HG03575 (cell line): ENCODE results near the gene ANKRD24.
"Not testable (repeated sequence)": the region's sequence is repeated elsewhere in the genome, so short reads cannot be mapped to it uniquely, and the experiment has no call there.

Experiments used
- ATAC-seq: cut with Tn5 transposase; IDR thresholded peaks from one replicate; pipeline ENCODE4 v1.9.1; 2021; ENCODE audit not compliant: unreplicated experiment, insufficient number of reproducible peaks, low FRiP score; ENCODE audit errors: extremely low read depth

Gene ANKRD24

DNA sequence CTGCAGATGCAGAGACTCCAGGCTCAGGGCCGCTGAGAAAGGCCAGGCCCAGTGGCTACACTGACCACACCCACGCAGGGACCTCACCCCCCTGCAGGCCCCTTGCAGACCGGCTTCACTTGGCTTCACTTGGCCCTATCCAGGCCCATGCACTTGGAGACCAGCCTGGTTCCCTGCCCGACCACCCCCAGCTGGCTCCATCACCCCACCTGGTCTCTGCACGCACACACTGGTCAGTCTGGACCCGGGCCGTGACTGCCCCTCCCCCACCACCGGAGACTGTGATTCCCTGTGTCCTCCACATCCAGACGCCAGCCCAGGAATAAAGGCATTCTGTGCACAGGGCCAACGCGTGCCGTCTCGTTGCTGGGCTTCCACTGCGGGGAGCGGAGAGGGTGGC lies 42.0 kb downstream of the ANKRD24 start:
- no peak for ATAC-seq

DNA sequence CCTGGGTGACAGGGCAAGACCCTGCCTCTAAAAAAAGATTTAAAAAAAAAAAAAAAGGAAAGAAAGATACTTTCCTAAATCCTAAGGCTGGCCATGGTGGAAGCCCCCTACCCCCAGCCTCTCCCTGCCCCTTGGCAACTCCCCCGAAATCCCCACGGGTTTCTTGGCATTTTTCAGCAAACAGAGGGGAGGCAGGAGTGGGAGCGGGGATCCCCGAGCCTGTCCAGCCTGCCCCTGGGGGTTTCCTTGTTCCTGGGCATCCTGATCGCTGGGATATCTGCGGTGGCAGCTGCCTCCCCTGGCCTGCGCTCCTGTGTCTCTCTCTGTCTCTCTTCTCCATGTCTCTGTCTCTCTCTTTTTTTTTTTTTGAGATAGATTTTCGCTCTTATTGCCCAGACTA lies 43.4 kb downstream of the ANKRD24 start:
- no peak for ATAC-seq

DNA sequence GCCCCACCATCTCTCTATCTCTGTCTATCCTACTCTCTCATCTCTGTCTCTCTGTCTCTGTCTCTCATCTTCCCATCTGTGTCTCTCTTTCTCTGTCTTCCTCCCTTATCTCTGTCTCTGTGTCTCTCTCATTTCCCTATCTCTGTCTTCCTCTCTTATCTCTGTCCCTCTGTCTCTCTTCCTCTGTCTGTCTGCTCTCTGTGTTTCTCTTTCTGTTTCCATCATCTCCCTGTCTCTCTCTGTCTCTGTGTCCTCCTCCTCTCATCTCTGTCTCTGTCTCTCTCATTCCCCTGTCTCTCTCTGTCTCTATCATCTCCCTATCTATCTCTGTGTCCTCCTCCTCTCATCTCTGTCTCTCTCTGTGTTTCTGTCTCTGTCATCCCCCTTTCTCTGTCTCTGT lies 45.3 kb downstream of the ANKRD24 start:
- ATAC-seq = no peak

DNA sequence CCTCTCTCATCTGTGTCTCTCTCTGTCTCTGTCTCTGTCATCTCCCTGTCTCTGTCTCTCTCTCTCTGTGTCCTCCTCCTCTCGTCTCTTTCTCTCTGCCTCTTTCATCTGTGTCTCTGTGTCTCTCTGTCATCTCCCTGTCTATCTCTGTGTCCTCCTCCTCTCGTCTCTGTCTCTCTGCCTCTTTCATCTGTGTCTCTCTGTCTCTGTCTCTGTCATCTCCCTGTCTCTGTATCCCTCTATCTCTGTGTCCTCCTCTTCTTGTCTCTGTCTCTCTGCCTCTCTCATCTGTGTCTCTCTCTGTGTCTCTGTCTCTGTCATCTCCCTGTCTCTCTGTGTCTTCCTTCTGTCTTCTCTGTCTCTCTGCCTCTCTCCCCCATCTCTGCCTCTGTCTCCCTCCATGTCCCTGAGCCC lies 46.3 kb downstream of the ANKRD24 start:
- no peak for ATAC-seq

DNA sequence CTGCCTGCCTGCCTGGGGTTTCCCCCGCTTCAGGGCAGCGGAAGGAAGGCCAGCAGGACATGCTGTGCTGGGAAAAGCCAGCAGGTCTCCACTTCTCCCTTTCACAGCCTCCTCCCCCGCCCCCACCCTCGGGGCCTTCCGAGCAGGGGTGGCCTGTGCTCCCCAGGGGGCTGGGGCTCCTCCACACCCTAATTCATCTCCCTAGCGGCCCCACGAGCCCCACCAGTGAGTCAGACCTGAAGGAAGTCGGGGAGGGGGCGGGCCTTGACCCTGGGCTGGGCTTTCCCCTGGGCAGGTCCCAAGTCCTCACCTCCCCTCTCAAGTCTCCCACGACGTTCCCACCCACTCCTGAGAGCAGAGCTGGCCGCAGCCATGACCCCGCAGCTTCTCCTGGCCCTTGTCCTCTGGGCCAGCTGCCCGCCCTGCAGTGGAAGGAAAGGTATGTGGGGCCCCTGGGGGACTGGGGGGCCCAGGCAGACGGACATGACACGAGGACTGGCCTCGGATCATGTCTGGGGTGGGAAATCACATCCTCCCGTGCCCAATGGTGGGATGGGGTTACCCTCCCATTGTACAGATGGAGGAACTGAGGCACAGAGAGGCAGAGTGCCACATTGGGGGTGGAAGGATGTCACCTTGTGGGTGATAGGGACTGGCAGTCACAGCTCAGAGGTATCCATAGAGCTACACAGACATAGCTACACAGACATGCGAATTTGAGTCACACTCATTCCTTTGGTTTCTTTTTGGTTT lies 46.9 kb downstream of the ANKRD24 start, which contains the start of gene EBI3:
Gene EBI3, plus strand, starts transcription at position 345 of the 753 bp plus-strand sequence. Its CDS starts 28 bp downstream, at position 373.
- no peak for ATAC-seq

DNA sequence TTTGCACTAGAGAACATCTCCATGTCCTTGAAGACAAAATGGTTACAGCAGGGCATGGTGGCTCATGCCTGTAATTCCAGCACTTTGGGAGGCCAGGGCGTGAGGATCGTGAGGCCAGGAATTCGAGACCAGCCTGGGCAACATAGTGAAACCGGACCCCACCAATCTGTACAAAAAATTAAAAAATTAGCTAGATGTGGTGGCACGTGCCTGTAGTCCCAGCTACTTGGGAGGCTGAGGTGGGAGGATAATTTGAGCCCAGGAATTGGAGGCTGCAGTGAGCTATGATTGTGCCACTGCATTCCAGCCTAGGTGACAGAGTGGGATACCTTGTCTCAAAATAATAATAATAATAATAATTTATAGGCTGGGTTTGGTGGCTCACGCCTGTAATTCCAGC lies 47.7 kb downstream of the ANKRD24 start:
- not testable (repeated sequence) for ATAC-seq

DNA sequence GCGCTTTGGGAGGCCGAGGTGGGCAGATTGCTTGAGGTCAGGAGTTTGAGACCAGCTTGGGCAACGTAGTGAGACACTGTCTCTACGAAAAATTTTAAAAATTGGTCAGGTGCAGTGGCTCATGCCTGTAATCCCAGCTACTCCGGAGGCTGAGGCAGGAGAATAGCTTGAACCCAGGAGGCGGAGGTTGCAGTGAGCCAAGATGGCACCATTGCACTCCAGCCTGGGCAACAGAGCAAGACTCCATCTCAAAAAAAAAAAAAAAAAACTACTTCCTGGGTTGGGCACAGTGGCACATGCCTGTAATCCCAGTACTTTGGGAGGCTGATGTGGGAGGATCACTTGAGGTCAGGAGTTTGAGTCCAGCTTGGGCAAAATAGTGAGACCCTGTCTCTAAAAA lies 49.0 kb downstream of the ANKRD24 start:
- ATAC-seq = not testable (repeated sequence)

DNA sequence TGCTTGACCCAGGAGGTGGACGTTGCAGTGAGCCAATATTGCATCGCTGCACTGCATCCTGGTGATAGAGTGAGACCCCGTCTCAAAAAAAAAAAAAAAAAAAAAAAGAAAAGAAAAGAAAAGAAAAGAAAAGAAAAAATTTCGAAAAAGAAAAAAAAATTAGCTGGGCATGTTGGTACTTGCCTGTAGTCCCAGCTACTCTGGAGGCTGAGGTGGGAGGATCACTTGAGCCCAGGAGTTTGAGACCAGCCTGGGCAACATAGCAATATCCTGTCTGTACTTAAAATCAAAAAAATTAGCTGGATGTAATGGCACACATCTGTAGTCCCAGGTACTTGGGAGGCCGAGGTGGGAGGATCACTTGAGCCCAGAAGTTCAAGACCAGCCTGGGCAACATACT lies 49.6 kb downstream of the ANKRD24 start:
- ATAC-seq = not testable (repeated sequence)

DNA sequence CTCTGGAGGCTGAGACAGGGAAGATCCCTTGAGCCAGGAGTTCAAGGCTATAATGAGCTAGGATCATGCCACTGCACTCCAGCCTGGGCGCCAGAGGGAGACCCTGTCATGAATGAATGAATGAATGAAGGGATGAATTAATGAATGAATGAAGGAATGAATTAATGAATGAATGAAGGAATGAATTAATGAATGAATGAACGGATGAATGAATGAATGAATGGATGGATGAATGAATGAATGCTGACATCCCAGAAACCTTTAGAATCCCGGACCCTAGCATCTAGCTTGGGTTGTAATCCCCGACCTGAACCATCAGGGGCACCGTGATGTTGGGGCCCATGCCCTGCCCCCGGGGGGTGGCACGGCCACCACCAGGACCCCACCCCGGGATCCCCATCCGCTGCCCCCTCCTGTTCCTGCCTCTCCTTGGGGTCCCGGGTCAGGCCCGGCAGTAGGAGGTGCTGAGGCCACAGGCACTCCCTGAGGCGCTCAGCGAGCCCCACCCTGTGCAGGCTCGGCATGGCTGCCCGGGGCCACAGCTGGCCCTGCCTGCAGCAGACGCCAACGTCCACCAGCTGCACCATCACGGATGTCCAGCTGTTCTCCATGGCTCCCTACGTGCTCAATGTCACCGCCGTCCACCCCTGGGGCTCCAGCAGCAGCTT lies 50.3 kb downstream of the ANKRD24 start:
- ATAC-seq = no peak

DNA sequence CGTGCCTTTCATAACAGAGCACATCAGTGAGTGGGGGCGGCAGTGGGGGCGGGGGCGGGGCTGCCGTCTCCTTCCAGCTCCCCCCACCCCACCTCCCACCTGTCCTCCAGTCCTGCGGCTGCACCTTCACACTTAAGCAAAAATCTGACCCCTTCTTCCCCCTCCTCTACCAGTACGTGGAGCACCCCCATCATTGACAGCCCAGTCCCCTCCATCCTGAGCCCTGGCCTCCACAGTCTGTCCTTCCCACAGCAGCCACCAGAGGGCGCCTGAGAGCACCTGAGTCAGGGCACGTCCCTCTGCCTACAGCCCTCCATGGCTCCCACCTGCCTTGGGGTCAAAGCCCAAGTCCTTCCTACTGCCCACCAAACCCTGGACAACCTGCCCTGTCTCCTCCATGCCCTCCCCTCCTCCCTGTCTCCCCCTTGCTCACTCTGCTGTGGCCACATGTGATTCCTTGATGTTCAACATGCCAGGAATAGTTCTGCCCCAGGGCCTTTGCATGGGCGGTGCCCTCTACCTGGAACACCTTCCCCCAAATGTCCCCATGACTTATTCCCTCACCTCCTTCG lies 50.9 kb downstream of the ANKRD24 start:
- ATAC-seq = no peak

DNA sequence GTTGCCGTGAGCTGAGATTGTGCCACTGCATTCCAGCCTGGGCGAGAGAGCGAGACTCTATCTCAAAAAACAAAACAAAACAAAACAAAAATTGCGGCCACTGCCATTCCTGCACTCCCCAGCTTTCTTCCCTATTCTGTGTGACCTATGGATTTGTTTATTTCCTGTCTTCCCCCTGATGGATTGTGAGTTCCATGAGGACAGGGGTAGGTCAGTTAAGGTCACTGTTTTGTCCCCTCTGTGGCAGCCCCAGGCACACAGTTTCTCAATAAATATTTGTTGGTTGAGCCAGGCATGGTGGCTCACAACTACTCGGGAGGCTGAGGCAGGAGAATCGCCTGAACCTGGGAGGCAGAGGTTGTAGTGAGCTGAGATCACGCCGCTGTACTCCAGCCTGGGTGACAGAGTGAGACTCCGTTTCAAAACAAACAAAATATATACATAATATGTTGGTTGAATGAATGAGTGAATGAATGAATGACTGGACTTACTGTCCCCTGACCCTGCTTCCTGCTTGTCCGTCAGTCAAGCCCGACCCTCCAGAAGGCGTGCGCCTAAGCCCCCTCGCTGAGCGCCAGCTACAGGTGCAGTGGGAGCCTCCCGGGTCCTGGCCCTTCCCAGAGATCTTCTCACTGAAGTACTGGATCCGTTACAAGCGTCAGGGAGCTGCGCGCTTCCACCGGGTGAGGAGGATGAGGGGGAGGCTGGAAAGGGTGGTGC lies 51.8 kb downstream of the ANKRD24 start:
- no peak for ATAC-seq

DNA sequence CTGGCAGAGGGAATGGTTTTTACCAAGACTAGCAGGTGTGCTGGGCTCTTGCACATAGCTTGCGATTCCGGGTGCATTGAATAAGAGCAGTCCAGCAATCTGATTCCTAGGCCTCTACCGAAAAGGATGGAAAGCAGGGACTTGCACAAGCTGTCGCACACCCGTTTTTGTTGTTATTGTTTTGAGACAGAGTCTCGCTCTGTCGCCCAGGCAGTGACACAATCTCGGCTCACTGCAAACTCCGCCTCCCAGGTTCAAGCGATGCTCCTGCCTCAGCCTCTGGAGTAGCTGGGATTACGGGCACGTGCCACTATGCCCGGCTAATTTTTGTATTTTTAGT lies 52.3 kb downstream of the ANKRD24 start:
- ATAC-seq = no peak

DNA sequence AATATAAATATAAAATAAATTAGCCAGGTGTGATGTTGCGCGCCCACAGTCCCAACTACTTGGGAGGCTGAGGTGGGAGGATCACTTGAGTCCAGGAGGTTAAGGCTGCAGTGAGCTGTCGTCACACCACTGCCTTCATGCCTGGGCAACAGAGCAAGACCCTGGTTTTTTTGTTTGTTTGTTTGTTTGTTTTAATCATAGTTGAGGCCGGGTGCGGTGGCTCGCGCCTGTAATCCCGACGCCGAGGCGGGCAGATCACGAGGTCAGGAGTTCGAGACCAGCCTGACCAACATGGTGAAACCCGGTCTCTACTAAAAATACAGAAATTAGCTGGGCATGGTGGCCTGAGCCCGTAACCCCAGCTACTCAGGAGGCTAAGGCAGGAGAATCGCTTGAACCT lies 55.0 kb downstream of the ANKRD24 start:
- ATAC-seq = not testable (repeated sequence)

DNA sequence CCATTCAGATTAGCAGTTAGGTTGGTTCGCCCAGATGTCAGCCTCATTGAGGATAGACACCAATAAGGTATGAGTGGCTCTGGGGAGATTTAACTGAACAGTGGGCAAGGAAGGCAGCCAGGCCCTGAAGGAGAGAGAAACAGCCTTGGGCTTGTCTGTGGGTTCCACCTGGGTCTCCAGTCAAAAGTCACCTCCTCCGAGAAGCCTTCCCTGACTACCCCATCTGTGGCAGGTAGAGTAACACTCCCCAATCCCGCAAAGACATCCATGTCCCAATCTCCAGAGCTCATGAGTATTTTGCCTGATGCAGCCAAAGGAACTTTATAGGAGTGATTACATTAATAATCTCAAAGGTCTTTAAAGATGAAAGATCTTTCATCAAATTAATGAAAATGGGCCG lies 56.3 kb downstream of the ANKRD24 start:
- no peak for ATAC-seq

DNA sequence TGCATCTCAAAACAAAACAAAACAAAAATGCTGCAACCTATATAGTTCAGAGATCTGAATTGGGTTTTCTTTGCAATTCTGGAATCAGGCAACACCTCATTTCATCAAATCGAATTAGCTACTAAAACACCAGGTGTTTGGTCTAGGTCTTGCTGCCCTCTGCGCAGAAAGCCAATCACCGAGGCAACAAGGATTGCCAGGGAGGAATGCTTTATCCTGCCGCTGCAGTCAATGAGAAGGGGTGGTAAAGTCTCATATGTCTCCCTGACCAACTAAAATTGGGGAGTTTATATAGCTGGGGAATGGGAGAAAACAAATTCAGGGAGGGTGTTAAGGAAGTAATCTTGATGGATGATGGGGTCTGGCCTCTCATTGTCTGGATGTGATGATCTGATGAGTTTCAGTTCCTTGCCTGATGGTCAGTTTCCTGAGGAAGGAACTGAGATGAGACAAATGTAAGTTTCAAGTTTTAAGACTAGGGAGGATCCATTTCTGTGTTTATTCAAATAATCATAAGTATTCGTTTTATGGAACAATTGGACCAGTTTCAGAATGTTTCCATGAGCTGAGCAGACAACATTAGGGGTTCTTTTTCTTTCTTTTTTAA lies 59.4 kb downstream of the ANKRD24 start:
- no peak for ATAC-seq

DNA sequence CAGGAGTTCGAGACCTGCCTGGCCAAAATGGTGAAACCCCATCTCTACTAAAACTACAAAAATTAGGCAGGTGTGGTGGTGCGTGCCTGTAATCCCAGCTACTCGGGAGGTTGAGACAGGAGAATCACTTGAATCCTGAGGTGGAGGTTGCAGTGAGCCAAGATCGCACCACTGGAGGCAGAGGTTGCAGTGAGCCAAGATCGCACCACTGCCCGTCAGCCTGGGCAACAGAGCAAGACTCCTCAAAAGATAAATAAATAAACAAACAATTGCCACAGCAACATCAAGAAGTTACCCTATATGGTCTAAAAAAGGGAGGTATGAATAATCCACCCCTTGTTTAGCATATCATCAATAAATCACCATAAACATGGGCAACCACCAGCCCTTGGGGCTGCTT lies 63.4 kb downstream of the ANKRD24 start:
- not testable (repeated sequence) for ATAC-seq

DNA sequence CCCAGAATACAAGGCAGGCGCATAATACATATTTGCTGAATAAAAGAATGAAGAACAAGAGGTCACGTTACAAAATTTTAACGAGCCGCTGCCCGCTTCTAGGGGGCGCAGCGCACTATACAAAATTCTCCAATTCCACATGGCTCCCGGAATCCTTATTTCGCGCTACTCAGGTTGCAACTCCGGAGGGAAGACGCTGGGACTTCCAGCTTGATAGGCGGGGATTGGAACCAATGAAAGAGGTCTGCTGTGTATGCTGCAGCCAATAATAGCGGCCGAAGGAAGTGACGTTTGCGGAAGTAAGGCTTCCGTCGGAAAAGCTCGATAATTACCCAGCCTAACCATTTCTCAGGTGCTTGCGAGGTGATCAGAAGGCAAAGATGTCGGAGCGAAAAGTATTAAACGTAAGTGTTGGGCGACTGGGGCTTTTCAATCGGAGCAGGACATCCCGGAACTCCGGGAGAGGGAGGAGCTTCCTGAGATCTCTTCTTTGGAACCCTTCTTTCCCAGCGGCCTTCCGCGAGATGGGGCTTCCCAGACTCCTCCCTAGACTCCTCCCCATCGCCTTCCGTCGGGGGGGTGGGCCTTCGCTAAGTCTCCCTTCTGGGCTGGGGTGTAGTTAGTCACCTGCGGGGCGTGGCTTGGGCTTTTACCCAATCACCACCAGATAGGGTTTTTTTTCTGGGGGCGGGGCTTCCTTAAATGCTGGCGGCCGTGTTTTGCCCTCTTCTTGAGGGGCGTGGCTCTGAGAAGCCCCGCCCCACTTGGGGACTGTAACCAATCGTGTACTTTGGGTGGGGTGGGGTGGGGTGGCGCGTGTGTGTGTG lies 64.5 kb downstream of the ANKRD24 start, which contains the start of gene YJU2:
Gene YJU2, plus strand, starts transcription at position 314 of the 827 bp plus-strand sequence. Its CDS starts 67 bp downstream, at position 381.
- ATAC-seq = peak; percentile 45

DNA sequence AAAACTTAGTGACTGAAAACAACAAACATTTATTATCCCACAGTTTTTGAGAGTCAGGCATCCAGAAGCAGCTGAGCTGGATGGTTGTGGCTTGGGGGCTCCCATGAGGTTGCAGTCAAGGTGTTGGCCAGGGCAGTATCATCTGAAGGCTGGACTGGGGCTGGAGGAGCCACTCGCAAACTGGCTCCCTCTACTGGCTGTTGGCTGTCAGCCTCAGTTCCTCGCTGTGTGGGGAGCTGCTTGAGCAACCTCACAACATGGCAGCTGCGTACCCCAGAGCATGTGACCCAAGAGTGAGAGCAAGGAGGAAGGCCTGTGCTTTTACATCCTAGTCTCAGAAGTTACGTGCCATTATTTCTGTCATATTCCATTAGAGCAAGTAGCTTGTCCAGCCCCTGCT lies 74.1 kb downstream of the ANKRD24 start:
- ATAC-seq = no peak
